Right lobe of liver (tissue), 6 donors: ENCODE data around the gene STARD6. TPM values are rescaled to one million over a fixed set of nuclear protein-coding genes. Genes with fewer than 3 reads are reported as not detected.

ENCODE experiments used
- ATAC-seq, 4 donors: fragments of 200-7000 bp; cut with Tn5 transposase; one replicate each; pipeline ENCODE4 v1.9.1; 2020; ENCODE audit warnings: mild to moderate bottlenecking in 4 of 4, moderate library complexity in 4 of 4
- DNase-seq, 3 donors: peaks; one replicate each; pipeline ENCODE4 v3.0.0-alpha.2; 2020
- H3K27ac ChIP-seq, 3 donors: fragments of 200-600 bp; one replicate each; pipeline ENCODE4 v1.8.0; 2022
- H3K27me3 ChIP-seq, 2 donors: fragments of 200-600 bp; one replicate each; pipeline ENCODE4 v1.8.0; 2022
- H3K36me3 ChIP-seq, 4 donors: fragments of 200-600 bp; sonication (generic) in 1 of 4; one replicate each; pipeline versions ENCODE4 v1.5.1 to v1.8.0; 2017 to 2022; ENCODE audit warnings: control low read depth in 1 of 4
- H3K4me1 ChIP-seq, 4 donors: fragments of 200-600 bp; sonication (generic) in 1 of 4; one replicate each; pipeline versions ENCODE4 v1.5.1 to v1.8.0; 2017 to 2022; ENCODE audit warnings: control low read depth in 1 of 4
- H3K4me3 ChIP-seq, 3 donors: fragments of 200-600 bp; one replicate each; pipeline ENCODE4 v1.8.0; 2022
- H3K9me3 ChIP-seq, 4 donors: fragments of 200-600 bp; sonication (generic) in 1 of 4; one replicate each; pipeline versions ENCODE4 v1.5.1 to v1.8.0; 2017 to 2022; ENCODE audit warnings: control low read depth in 1 of 4
- CTCF ChIP-seq, 4 donors: fragments of 200-600 bp in 3 of 4; fragments of 450-650 bp in 1 of 4; IDR thresholded peaks; one replicate each; pipeline versions ENCODE4 v1.5.1 to v1.8.0; 2016 to 2022; ENCODE audit warnings: antibody characterized with exemption in 4 of 4, mild to moderate bottlenecking in 2 of 4
- POLR2A ChIP-seq: fragments of 450-650 bp; IDR thresholded peaks from one replicate; pipeline ENCODE4 v1.6.1; 2017; ENCODE audit warnings: antibody characterized with exemption, mild to moderate bottlenecking
- WGBS: methylation state at CpG from one replicate; pipeline ENCODE4 v1.1.6; 2018; ENCODE audit warnings: low coverage, low lambda C conversion rate; ENCODE audit not compliant: insufficient coverage; ENCODE audit errors: missing lambda C conversion rate; 5-methylcytosine and 5-hydroxymethylcytosine counted together
- intact Hi-C, 2 donors: fragments of 100-400 bp; cut with DNase I; formaldehyde crosslinking; loops; one replicate each; pipeline versions ENCODE4 v1.11.2 to v1.14.1; 2022
- total RNA-seq, 6 experiments: library from RNA; depleted of rRNA in 2 of 6; stranded (reverse); fragments of >200 nt in 2 of 6; fragmentation: NEBNext Ultra II Directional in 3 of 6; extraction: Animal tissue kit (Norgen Biotek cat#: 25700) in 3 of 6; gene quantifications; one replicate each; pipeline versions ENCODE4 v1.1.0 to v1.2.4, GENCODE V29; 2016 to 2023
- donor health status: DM: no; HTN: yes; CAD: no.
- donor health status: DM: no; HTN: no; CAD: no.
- donor health status: DM: no; HTN: no; CAD: no.
- donor health status: DM: no; HTN: yes; CAD: no.
- donor health status: DM: no; HTN: yes; CAD: no.

STARD6 gene
- total RNA-seq, 6 experiments from 2014 or later = not detected

GRCh38 chr18:54381640-54382039 lies 24.0 kb upstream of the STARD6 start:
- no peak for ATAC-seq
- 61% methylated on average over 2 of the region's 2 CpGs for WGBS

GRCh38 chr18:54378057-54378456 lies 20.4 kb upstream of the STARD6 start:
- Histone ChIP-seq H3K9me3 (no peaks in the 10 kb centered on the region), H3K4me1 (no peaks in the 10 kb centered on the region), H3K27ac (no peak overlapping the region), H3K4me3 (no peak overlapping the region), H3K36me3 (no peaks in the 10 kb centered on the region), H3K27me3 (no peaks in the 10 kb centered on the region)
- ATAC-seq (no peak), DNase-seq (no peak)
- TF ChIP-seq POLR2A = no peak
- no peak for TF ChIP-seq CTCF (IDR thresholded peaks at IDR 0.05)
- intact Hi-C loops = no loop called here
- WGBS = 86% methylated on average over 4 of the region's 4 CpGs

More at GRCh38 chr18:54381640-54382039, 24.0 kb upstream of the STARD6 start:
- no peaks in the 10 kb centered on the region for H3K36me3 ChIP-seq
- intact Hi-C loops = no loop called here
- no peaks in the 10 kb centered on the region for H3K4me1 ChIP-seq
- H3K27ac ChIP-seq = no peak overlapping the region
- DNase-seq = no peak
- H3K4me3 ChIP-seq = no peak overlapping the region
- no peaks in the 10 kb centered on the region for H3K27me3 ChIP-seq
- H3K9me3 ChIP-seq = no peaks in the 10 kb centered on the region
- TF ChIP-seq CTCF (IDR thresholded peaks at IDR 0.05) (no peak), POLR2A (no peak)

- Histone ChIP-seq H3K27me3 (no peaks in the 10 kb centered on the region), H3K27ac (no peak overlapping the region), H3K9me3 (no peaks in the 10 kb centered on the region), H3K4me1 (peaks cover 0 to 9% (median 0%) of the 10 kb centered on the region in 4 donors), H3K36me3 (no peaks in the 10 kb centered on the region), H3K4me3 (no peak overlapping the region)
- intact Hi-C loops = no loop called here
- no peak for DNase-seq
- WGBS = 53% methylated on average over 3 of the region's 3 CpGs
- TF ChIP-seq POLR2A (no peak), CTCF (IDR thresholded peaks at IDR 0.05) (no peak)
- no peak for ATAC-seq
These were observed 2.7 kb upstream of the STARD6 start for GRCh38 chr18:54360406-54360805.

- Histone ChIP-seq H3K27ac (no peak overlapping the region), H3K4me1 (peaks cover 0 to 9% (median 0%) of the 10 kb centered on the region in 4 donors), H3K9me3 (no peaks in the 10 kb centered on the region), H3K36me3 (no peaks in the 10 kb centered on the region), H3K27me3 (no peaks in the 10 kb centered on the region), H3K4me3 (no peak overlapping the region)
- DNase-seq = no peak
- TF ChIP-seq POLR2A = no peak
- TF ChIP-seq CTCF (IDR thresholded peaks at IDR 0.05) = no peak
- intact Hi-C loops = no loop called here
- WGBS = 48% methylated on average over 6 of the region's 6 CpGs
- no peak for ATAC-seq
These were observed 1.6 kb upstream of the STARD6 start for GRCh38 chr18:54359233-54359632.
